Astrocyte (in vitro differentiated cells and primary cell): ENCODE results near the gene RFC3. TPM values are rescaled to one million over a fixed set of nuclear protein-coding genes. Genes with fewer than 3 reads are reported as not detected.

Experiments used
- DNase-seq: peaks from one replicate; pipeline ENCODE4 v3.0.0-alpha.2; 2010; ENCODE audit warnings: low read depth
- FAIRE-seq: peaks from 2 replicates; lab custom pipeline; 2011; peaks lifted over from hg19 to GRCh38; lab: Jason Lieb, UNC
- H2AFZ ChIP-seq: 2 replicates; pipeline ENCODE4 v1.6.0; 2012; ENCODE audit warnings: low read depth, low read length, inconsistent platforms
- H3K27ac ChIP-seq: 2 replicates; pipeline ENCODE4 v1.5.1; 2011; ENCODE audit warnings: low read depth, low read length, inconsistent platforms
- H3K27me3 ChIP-seq: 2 replicates; pipeline ENCODE4 v1.6.0; 2011; ENCODE audit warnings: low read length, inconsistent platforms; ENCODE audit not compliant: insufficient read depth
- H3K36me3 ChIP-seq: 2 replicates; pipeline ENCODE4 v1.5.1; 2011; ENCODE audit warnings: low read length, inconsistent platforms; ENCODE audit not compliant: insufficient read depth
- H3K4me1 ChIP-seq: 2 replicates; pipeline ENCODE4 v1.5.1; 2011; ENCODE audit warnings: low read length, inconsistent platforms; ENCODE audit not compliant: insufficient read depth
- H3K4me2 ChIP-seq: 2 replicates; pipeline ENCODE4 v1.6.0; 2012; ENCODE audit warnings: low read length, inconsistent platforms
- H3K4me3 ChIP-seq: 2 replicates; pipeline ENCODE4 v1.5.1; 2011; ENCODE audit warnings: low read depth, mild to moderate bottlenecking, low read length, inconsistent platforms; ENCODE audit not compliant: insufficient read depth
- H3K79me2 ChIP-seq: 2 replicates; pipeline ENCODE4 v1.6.0; 2012; ENCODE audit warnings: mild to moderate bottlenecking, low read length, inconsistent platforms; ENCODE audit not compliant: insufficient read depth
- H3K9ac ChIP-seq: 2 replicates; pipeline ENCODE4 v1.6.0; 2012; ENCODE audit warnings: mild to moderate bottlenecking, low read length, inconsistent platforms
- H3K9me3 ChIP-seq: 2 replicates; pipeline ENCODE4 v1.5.1; 2012; ENCODE audit warnings: low read depth, mild to moderate bottlenecking, low read length, inconsistent platforms; ENCODE audit not compliant: insufficient read depth
- H4K20me1 ChIP-seq: 2 replicates; pipeline ENCODE4 v1.6.0; 2012; ENCODE audit warnings: low read length, inconsistent platforms; ENCODE audit not compliant: insufficient read depth
- H3K27ac Mint-ChIP-seq: one replicate; pipeline ENCODE4 v1.8.0; 2021; ENCODE audit warnings: mild to moderate bottlenecking, mixed read lengths; ENCODE audit not compliant: unreplicated experiment
- H3K27me3 Mint-ChIP-seq: one replicate; pipeline ENCODE4 v1.8.0; 2021; ENCODE audit warnings: low read depth, mixed read lengths; ENCODE audit not compliant: unreplicated experiment
- H3K36me3 Mint-ChIP-seq: one replicate; pipeline ENCODE4 v1.8.0; 2021; ENCODE audit warnings: low read depth, mixed read lengths; ENCODE audit not compliant: unreplicated experiment
- H3K4me1 Mint-ChIP-seq: one replicate; pipeline ENCODE4 v1.8.0; 2021; ENCODE audit warnings: low read depth, mixed read lengths; ENCODE audit not compliant: unreplicated experiment
- H3K4me3 Mint-ChIP-seq: one replicate; pipeline ENCODE4 v1.8.0; 2021; ENCODE audit warnings: mild to moderate bottlenecking, moderate library complexity, mixed read lengths; ENCODE audit not compliant: unreplicated experiment
- H3K9me3 Mint-ChIP-seq: one replicate; pipeline ENCODE4 v1.8.0; 2021; ENCODE audit warnings: mild to moderate bottlenecking, mixed read lengths; ENCODE audit not compliant: unreplicated experiment
- EZH2 ChIP-seq: IDR thresholded peaks from 2 replicates; pipeline ENCODE4 v1.6.1; 2012; ENCODE audit warnings: mild to moderate bottlenecking, low read length, inconsistent platforms; ENCODE audit not compliant: insufficient read depth
- total RNA-seq: library from RNA; stranded (reverse); gene quantifications from 2 replicates; pipeline ENCODE4 v1.2.1, GENCODE V29; 2021
- TF ChIP-seq, protein P1 (sequence below): IDR thresholded peaks from 2 replicates; pipeline ENCODE4 v1.5.1; 2011; ENCODE audit warnings: low read depth, mild to moderate bottlenecking, inconsistent platforms, low read length, moderate library complexity; ENCODE audit not compliant: insufficient read depth

Gene RFC3
- total RNA-seq, 1 donor from 2014 or later: 8.2 TPM

DNA sequence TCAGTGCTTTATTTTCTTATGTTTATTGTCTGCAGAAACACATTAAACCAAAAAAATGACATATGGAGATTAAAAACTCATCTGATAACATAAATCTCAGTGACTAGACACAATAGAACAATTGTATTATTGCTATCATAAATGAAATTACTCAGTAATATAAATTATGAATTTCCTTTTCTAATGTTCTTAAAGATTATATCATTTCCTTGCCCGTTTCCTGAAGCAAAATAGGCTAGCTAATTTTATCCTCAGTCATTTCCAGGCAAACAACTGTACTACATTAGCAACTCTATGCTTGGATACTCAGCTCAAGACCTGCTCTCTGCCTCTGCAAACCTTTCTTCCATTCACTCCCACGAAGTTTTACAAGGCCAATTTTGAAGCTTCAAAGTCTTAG, 61.2 kb downstream of the RFC3 start:
- no peaks in the 10 kb centered on the region for H3K27me3 ChIP-seq
- Mint-ChIP-seq H3K4me3 (no peak overlapping the region), H3K27me3 (no peaks in the 10 kb centered on the region), H3K4me1 (no peaks in the 10 kb centered on the region), H3K36me3 (no peaks in the 10 kb centered on the region), H3K27ac (no peak overlapping the region), H3K9me3 (no peaks in the 10 kb centered on the region)
- no peak overlapping the region for H3K9ac ChIP-seq
- H4K20me1 ChIP-seq: no peaks in the 10 kb centered on the region
- no peaks in the 10 kb centered on the region for H3K9me3 ChIP-seq
- no peaks in the 10 kb centered on the region for H3K79me2 ChIP-seq
- H2AFZ ChIP-seq: no peak overlapping the region
- no peaks in the 10 kb centered on the region for H3K4me1 ChIP-seq
- no peak overlapping the region for H3K27ac ChIP-seq
- H3K4me3 ChIP-seq: no peak overlapping the region
- FAIRE-seq (no peak), DNase-seq (no peak)
- no peak overlapping the region for H3K4me2 ChIP-seq
- no peaks in the 10 kb centered on the region for H3K36me3 ChIP-seq
- TF ChIP-seq EZH2: no peak
- TF ChIP-seq, protein P1, sequence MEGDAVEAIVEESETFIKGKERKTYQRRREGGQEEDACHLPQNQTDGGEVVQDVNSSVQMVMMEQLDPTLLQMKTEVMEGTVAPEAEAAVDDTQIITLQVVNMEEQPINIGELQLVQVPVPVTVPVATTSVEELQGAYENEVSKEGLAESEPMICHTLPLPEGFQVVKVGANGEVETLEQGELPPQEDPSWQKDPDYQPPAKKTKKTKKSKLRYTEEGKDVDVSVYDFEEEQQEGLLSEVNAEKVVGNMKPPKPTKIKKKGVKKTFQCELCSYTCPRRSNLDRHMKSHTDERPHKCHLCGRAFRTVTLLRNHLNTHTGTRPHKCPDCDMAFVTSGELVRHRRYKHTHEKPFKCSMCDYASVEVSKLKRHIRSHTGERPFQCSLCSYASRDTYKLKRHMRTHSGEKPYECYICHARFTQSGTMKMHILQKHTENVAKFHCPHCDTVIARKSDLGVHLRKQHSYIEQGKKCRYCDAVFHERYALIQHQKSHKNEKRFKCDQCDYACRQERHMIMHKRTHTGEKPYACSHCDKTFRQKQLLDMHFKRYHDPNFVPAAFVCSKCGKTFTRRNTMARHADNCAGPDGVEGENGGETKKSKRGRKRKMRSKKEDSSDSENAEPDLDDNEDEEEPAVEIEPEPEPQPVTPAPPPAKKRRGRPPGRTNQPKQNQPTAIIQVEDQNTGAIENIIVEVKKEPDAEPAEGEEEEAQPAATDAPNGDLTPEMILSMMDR: no peak

DNA sequence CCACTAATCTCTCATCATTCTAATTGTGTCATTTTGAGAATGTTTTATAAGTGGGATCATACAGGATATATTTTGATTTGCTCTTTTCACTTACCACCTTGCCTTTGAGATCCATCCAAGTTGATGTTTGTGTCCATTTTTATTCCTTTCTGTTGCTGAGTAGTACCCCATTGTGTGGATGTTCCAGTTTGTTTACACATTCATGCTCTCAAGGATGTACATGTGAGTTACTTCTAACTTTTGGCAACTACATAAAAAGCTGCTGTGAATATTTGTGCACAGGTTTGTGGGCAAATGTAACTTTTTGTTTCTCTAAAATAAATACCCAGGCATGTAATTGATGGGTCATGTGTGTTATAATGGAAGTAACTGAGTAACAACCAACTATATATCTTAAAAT, 64.9 kb downstream of the RFC3 start:
- H3K79me2 ChIP-seq: no peaks in the 10 kb centered on the region
- H3K9ac ChIP-seq: no peak overlapping the region
- Mint-ChIP-seq H3K4me1 (no peaks in the 10 kb centered on the region), H3K27ac (no peak overlapping the region), H3K27me3 (no peaks in the 10 kb centered on the region), H3K4me3 (no peak overlapping the region), H3K36me3 (no peaks in the 10 kb centered on the region), H3K9me3 (no peaks in the 10 kb centered on the region)
- DNase-seq (no peak), FAIRE-seq (no peak)
- no peaks in the 10 kb centered on the region for H3K27me3 ChIP-seq
- no peak overlapping the region for H3K27ac ChIP-seq
- H4K20me1 ChIP-seq: no peaks in the 10 kb centered on the region
- H3K4me2 ChIP-seq: no peak overlapping the region
- H3K36me3 ChIP-seq: no peaks in the 10 kb centered on the region
- no peak overlapping the region for H3K4me3 ChIP-seq
- TF ChIP-seq EZH2: no peak
- TF ChIP-seq, protein P1: no peak
- no peak overlapping the region for H2AFZ ChIP-seq
- no peaks in the 10 kb centered on the region for H3K4me1 ChIP-seq
- no peaks in the 10 kb centered on the region for H3K9me3 ChIP-seq

DNA sequence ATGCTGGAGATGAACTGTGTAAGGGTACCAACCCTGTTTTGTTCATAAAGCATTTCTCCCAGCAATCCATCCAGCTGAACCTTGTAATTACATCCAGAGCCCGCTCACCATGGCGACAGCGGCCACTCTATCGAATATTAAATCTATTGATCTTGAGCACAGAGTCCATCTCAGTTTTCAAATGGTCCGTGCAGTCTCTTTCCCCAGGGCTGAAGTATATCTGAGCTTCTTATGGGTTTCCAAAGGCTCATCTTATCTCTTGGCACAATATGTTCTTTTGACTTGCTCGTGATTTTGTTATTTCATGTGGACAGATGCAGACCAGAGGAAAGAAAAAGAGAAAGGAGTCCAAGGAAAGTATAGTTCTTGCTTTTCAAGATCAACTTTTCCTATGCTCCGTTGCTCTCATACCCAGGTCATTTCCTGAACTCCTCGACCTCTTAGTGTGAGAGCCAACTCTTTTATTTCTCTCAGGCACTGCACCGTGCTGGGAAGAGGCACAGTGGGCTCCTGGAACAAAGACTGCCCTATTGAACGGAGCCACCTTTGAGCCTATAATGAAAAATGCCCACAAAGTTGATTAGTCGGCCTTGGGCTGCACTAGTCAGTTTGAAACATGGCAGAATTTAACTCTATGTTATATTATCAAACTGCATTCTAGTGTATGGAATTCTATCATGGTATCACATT, 66.7 kb downstream of the RFC3 start:
- no peaks in the 10 kb centered on the region for H3K9me3 ChIP-seq
- no peaks in the 10 kb centered on the region for H3K27me3 Mint-ChIP-seq
- H3K27ac ChIP-seq: no peak overlapping the region

More for the DNA sequence above, 66.7 kb downstream of the RFC3 start:
- TF ChIP-seq EZH2: no peak
- TF ChIP-seq, protein P1: no peak
- no peak overlapping the region for H3K4me3 Mint-ChIP-seq
- Histone ChIP-seq H3K9ac (no peak overlapping the region), H3K4me3 (no peak overlapping the region), H2AFZ (no peak overlapping the region), H3K36me3 (no peaks in the 10 kb centered on the region), H3K4me2 (no peak overlapping the region), H3K4me1 (no peaks in the 10 kb centered on the region), H3K79me2 (no peaks in the 10 kb centered on the region), H4K20me1 (no peaks in the 10 kb centered on the region), H3K27me3 (no peaks in the 10 kb centered on the region)
- H3K9me3 Mint-ChIP-seq: no peaks in the 10 kb centered on the region
- DNase-seq (no peak), FAIRE-seq (no peak)
- H3K36me3 Mint-ChIP-seq: no peaks in the 10 kb centered on the region
- H3K27ac Mint-ChIP-seq: no peak overlapping the region
- no peaks in the 10 kb centered on the region for H3K4me1 Mint-ChIP-seq
